CD4-positive, alpha-beta T cell (primary cell): ENCODE results near the gene ELF5. TPM values are rescaled to one million over a fixed set of nuclear protein-coding genes. Genes with fewer than 3 reads are reported as not detected.

Experiments used
- ATAC-seq: fragments of 200-7000 bp; cut with Tn5 transposase; one replicate; pipeline ENCODE4 v1.10.0; 2022; ENCODE audit warnings: mild to moderate bottlenecking; ENCODE audit not compliant: poor library complexity
- CTCF ChIA-PET: fragments of 350-600 bp; sonication (Branson Sonifier 250); formaldehyde crosslinking; loops from one replicate; lab custom pipeline; 2021; ENCODE audit warnings: antibody characterized with exemption, inconsistent platforms; lab: Charles Lee
- POLR2A ChIA-PET: fragments of 350-600 bp; sonication (Branson Sonifier 250); formaldehyde crosslinking; loops from one replicate; lab custom pipeline; 2021; ENCODE audit warnings: antibody characterized with exemption, inconsistent platforms; lab: Charles Lee
- DNase-seq, 14 experiments: peaks; one replicate each; pipeline ENCODE4 v3.0.0-alpha.2; 2013 to 2020; ENCODE audit warnings: mixed read lengths in 2 of 14
- H3K27ac ChIP-seq, 2 donors: one replicate each; pipeline versions ENCODE4 v1.5.1 to v1.7.0; 2013; ENCODE audit warnings: low read length in 2 of 2, low read depth in 1 of 2, mild to moderate bottlenecking in 1 of 2
- H3K27me3 ChIP-seq, 2 experiments: 1 replicate in 1 of 2; 2 replicates in 1 of 2; pipeline versions ENCODE4 v1.6.1 to v1.7.0; 2013; ENCODE audit warnings: low read length in 2 of 2, control low read depth in 1 of 2, mild to moderate bottlenecking in 1 of 2, moderate library complexity in 1 of 2; ENCODE audit not compliant: insufficient read depth in 2 of 2, control insufficient read depth in 1 of 2
- H3K36me3 ChIP-seq: one replicate; pipeline ENCODE4 v1.6.1; 2013; ENCODE audit warnings: low read length, control low read depth; ENCODE audit not compliant: insufficient read depth
- H3K4me1 ChIP-seq: one replicate; pipeline ENCODE4 v1.6.1; 2013; ENCODE audit warnings: low read length, control low read depth; ENCODE audit not compliant: insufficient read depth
- H3K4me3 ChIP-seq: one replicate; pipeline ENCODE4 v1.5.1; 2013; ENCODE audit warnings: mild to moderate bottlenecking, low read length, moderate library complexity
- H3K9me3 ChIP-seq, 2 experiments: 1 replicate in 1 of 2; 2 replicates in 1 of 2; pipeline versions ENCODE4 v1.6.1 to v1.7.0; 2013; ENCODE audit warnings: low read length in 2 of 2, mild to moderate bottlenecking in 2 of 2, control low read depth in 1 of 2, moderate library complexity in 1 of 2; ENCODE audit not compliant: control insufficient read depth in 1 of 2, insufficient read depth in 1 of 2
- H3K27ac Mint-ChIP-seq: one replicate; pipeline ENCODE4 v1.8.0; 2020; ENCODE audit warnings: mixed read lengths
- H3K27me3 Mint-ChIP-seq: one replicate; pipeline ENCODE4 v1.8.0; 2021; ENCODE audit warnings: mixed read lengths
- H3K36me3 Mint-ChIP-seq: one replicate; pipeline ENCODE4 v1.8.0; 2021; ENCODE audit warnings: low read depth, mixed read lengths
- H3K4me1 Mint-ChIP-seq: one replicate; pipeline ENCODE4 v1.8.0; 2021; ENCODE audit warnings: low read depth, mixed read lengths
- H3K4me3 Mint-ChIP-seq: one replicate; pipeline ENCODE4 v1.8.0; 2020; ENCODE audit warnings: mild to moderate bottlenecking, mixed read lengths
- H3K9me3 Mint-ChIP-seq: one replicate; pipeline ENCODE4 v1.8.0; 2020; ENCODE audit warnings: mixed read lengths
- intact Hi-C, 2 experiments: fragments of 100-400 bp; cut with DNase I in 1 of 2; cut with micrococcal nuclease in 1 of 2; formaldehyde crosslinking; loops; one replicate each; pipeline versions ENCODE4 v1.15.1 to v1.9.0; 2023 to 2025; cut with DNase I, micrococcal nuclease
- total RNA-seq, 174 experiments: library from RNA in 2 of 174; stranded (reverse) in 2 of 174; gene quantifications; one replicate each; pipeline ENCODE4 v1.2.3 and lab custom pipeline; 2021 to 2026
- TF ChIP-seq, protein P1 (sequence below): fragments of 200-600 bp; IDR thresholded peaks from one replicate; pipeline ENCODE4 v1.8.0; 2022; ENCODE audit warnings: antibody characterized with exemption, mild to moderate bottlenecking

The ELF5 gene
- total RNA-seq, 2 experiments from 2014 or later, result not detected

DNA sequence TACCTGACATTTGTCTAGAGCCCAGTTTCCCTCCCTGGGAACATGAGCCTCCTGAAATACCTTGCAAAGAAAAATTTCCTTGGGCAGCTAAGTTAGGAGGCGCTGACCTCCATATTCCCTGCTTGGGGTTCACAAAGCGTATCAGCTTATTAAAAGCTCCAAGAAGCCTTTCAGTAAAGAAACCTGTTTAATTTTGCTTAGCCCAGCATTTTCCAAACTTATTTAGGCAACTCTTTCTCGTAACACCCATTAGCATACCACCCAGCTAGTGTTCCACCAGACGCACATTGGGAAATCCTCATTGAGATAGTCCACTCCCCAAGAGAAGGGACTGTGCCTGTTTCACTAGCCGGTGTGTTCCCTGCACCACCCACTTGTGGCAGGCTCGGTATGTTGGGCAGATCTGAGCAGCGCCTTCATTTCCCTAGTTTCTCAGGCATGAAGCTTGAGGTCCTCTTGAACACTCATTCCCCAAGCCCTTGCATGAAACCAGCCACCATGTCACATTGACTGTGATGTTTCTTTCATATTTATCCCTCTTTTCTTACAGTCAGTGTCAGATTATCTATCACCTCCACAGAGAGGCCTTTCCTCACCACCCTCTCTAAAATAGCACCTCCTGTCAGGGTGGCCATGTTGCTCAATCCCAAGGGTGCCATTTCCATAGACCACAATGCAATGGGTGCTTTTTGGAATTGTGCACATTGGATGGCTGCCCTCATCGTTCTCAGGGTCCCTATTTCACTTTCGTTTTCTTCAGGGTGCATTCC lies 12.5 kb upstream of the ELF5 start:
- ChIA-PET POLR2A (no interaction called here), CTCF (interaction anchor here (1.3 kb wide), 1 partner anchor 13 kb away, joined by 3 read pairs; no protein-coding TSS in a partner anchor)
- H3K4me1 ChIP-seq, result no peaks in the 10 kb centered on the region
- no peak overlapping the region for H3K27ac Mint-ChIP-seq
- H3K4me3 ChIP-seq, result no peak overlapping the region
- intact Hi-C loops, result no loop called here
- H3K36me3 Mint-ChIP-seq, result no peaks in the 10 kb centered on the region
- H3K4me3 Mint-ChIP-seq, result no peak overlapping the region
- DNase-seq (no peak), ATAC-seq (no peak)
- H3K4me1 Mint-ChIP-seq, result no peaks in the 10 kb centered on the region
- no peaks in the 10 kb centered on the region for H3K27me3 ChIP-seq
- TF ChIP-seq, protein P1, sequence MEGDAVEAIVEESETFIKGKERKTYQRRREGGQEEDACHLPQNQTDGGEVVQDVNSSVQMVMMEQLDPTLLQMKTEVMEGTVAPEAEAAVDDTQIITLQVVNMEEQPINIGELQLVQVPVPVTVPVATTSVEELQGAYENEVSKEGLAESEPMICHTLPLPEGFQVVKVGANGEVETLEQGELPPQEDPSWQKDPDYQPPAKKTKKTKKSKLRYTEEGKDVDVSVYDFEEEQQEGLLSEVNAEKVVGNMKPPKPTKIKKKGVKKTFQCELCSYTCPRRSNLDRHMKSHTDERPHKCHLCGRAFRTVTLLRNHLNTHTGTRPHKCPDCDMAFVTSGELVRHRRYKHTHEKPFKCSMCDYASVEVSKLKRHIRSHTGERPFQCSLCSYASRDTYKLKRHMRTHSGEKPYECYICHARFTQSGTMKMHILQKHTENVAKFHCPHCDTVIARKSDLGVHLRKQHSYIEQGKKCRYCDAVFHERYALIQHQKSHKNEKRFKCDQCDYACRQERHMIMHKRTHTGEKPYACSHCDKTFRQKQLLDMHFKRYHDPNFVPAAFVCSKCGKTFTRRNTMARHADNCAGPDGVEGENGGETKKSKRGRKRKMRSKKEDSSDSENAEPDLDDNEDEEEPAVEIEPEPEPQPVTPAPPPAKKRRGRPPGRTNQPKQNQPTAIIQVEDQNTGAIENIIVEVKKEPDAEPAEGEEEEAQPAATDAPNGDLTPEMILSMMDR, result no peak
- no peaks in the 10 kb centered on the region for H3K9me3 Mint-ChIP-seq
- no peaks in the 10 kb centered on the region for H3K36me3 ChIP-seq
- no peak overlapping the region for H3K27ac ChIP-seq
- peaks cover 20% of the 10 kb centered on the region for H3K27me3 Mint-ChIP-seq
- H3K9me3 ChIP-seq, result peaks cover 0 to 5% of the 10 kb centered on the region in 2 experiments

DNA sequence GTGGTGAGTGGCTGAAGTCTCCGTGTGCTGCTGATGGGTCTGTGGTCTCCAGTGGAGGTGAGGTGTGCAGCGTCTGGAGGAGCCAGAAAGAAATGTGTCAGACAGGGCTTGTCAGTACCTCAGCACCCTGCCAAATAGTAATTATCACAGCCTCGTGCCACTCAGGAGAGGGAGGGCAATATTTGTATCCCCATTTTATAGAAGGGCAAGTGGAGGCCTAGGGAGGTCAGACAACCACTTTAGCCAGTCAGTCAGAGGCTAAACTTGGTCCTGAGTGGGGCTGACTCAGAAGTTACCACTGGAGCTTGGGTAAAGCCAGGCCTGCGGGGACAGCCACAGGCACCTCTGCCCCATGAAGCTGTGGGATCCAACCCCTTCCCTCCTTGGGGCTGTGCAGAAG lies 11.5 kb upstream of the ELF5 start:
- TF ChIP-seq, protein P1, result no peak
- peaks cover 0 to 5% of the 10 kb centered on the region in 2 experiments for H3K9me3 ChIP-seq
- no peaks in the 10 kb centered on the region for H3K4me1 Mint-ChIP-seq
- H3K27me3 Mint-ChIP-seq, result peaks cover 17% of the 10 kb centered on the region
- ChIA-PET CTCF (no interaction called here), POLR2A (no interaction called here)
- H3K4me1 ChIP-seq, result no peaks in the 10 kb centered on the region
- H3K4me3 Mint-ChIP-seq, result no peak overlapping the region
- intact Hi-C loops, result no loop called here
- no peaks in the 10 kb centered on the region for H3K36me3 Mint-ChIP-seq
- no peak for DNase-seq
- no peak overlapping the region for H3K27ac Mint-ChIP-seq
- no peak overlapping the region for H3K4me3 ChIP-seq
- no peaks in the 10 kb centered on the region for H3K36me3 ChIP-seq
- H3K27ac ChIP-seq, result no peak overlapping the region
- no peaks in the 10 kb centered on the region for H3K27me3 ChIP-seq
- ATAC-seq, result no peak
- H3K9me3 Mint-ChIP-seq, result no peaks in the 10 kb centered on the region

DNA sequence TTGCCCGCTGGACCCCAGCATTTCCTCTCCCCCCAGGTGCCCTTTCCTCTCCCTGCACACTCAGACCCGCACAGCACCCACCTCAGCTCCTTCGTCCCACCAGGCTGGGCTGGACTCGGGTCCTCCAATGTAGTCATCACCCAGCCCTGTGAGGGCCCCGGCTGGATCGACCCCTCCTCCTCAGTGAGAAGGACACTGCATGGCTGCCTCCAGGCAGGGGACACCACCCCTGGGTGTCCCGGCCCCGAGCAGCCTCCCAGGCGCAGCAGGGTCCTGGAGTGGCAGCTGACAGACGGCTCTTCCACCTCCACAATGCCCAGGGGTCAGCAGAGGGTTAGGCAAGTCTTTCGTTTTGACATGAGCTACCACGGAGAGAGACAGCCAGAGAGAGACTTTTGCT lies 11.1 kb upstream of the ELF5 start:
- no peaks in the 10 kb centered on the region for H3K36me3 Mint-ChIP-seq
- H3K27ac Mint-ChIP-seq, result no peak overlapping the region
- DNase-seq, result no peak
- no peak for ATAC-seq
- no peaks in the 10 kb centered on the region for H3K4me1 Mint-ChIP-seq
- Histone ChIP-seq H3K4me1 (no peaks in the 10 kb centered on the region), H3K27me3 (no peaks in the 10 kb centered on the region), H3K9me3 (peaks cover 0 to 5% of the 10 kb centered on the region in 2 experiments), H3K27ac (no peak overlapping the region), H3K36me3 (no peaks in the 10 kb centered on the region), H3K4me3 (no peak overlapping the region)
- TF ChIP-seq, protein P1, result no peak
- intact Hi-C loops, result no loop called here
- no peaks in the 10 kb centered on the region for H3K9me3 Mint-ChIP-seq
- ChIA-PET CTCF (no interaction called here), POLR2A (no interaction called here)
- H3K27me3 Mint-ChIP-seq, result peaks cover 13% of the 10 kb centered on the region
- H3K4me3 Mint-ChIP-seq, result no peak overlapping the region
